Skin of body (tissue), 2 donors: ENCODE data around the gene GTF3C6. TPM values are rescaled to one million over a fixed set of nuclear protein-coding genes. Genes with fewer than 3 reads are reported as not detected.
A peak's percentile ranks its signal among the peaks of the same experiment; 100 is the strongest.
"Not testable (repeated sequence)": the region's sequence is repeated elsewhere in the genome, so short reads cannot be mapped to it uniquely, and the experiment has no call there.

Source experiments
- DNase-seq: peaks from one replicate; lab custom pipeline; 2025; lab: John Stamatoyannopoulos, UW
- total RNA-seq: library from RNA; depleted of rRNA; stranded (reverse); fragments of >200 nt; gene quantifications from one replicate; pipeline ENCODE4 v1.2.3, GENCODE V29; 2014

The GTF3C6 gene
- total RNA-seq, 1 donor from 2014 or later, result 25.5 TPM

DNA sequence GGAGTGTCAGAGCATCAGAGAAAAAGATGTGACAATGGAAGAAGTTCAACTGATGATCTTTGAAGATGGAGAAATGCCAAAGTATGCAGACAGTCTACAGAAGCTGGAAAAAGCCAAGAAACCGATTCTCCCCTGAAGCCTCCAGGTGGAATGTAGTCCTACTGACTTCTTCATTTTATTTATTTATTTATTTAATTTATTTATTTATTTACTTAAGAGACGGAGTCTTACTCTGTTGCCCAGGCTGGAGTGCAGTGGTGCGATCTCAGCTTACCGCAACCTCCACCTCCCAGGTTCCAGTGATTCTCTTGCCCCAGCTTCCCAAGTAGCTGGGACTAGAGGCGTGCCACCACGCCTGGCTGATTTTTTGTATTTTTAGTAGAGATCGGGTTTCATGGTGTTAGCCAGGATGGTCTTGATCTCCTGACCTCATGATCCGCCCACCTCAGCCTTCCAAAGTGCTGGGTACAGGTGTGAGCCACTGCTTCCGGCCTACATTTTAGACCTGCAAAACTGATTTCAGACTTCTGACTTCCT is 21.1 kb downstream of the GTF3C6 start:
- no peak for DNase-seq

DNA sequence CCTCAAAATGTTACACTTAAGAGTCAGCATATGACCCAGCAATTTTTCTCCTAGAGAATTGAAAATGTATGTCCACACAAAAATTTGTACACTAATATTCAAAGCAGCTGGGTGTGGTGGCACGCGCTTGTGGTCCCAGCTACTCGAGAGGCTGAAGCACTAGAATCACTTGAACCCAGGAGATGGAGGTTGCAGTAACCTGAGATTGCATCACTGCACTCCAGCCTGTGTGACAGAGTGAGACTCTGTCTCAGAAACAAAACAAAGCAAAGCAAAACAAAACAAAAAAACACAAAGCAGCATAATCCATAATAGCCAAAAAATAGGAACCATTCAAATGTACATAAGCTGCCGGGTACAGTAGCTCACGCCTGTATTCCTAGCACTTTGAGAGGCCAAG is 21.7 kb downstream of the GTF3C6 start:
- DNase-seq, result no peak

DNA sequence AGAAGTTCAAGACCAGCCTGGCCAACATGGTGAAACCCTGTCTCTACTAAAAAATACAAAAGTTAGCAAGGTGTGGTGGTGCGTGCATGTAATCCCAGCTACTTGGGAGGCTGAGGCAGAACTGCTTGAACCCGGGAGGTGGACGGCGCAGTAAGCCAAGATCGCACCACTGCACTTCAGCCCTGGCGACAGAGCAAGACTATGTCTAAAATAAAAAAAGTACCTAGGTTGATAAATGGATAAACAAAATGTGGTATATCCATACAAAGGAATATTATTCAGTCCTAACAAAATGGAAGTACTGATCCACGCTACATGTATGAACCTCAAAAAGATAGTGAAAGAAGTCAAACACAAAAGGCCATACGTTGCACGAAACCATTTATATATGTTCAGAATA is 22.1 kb downstream of the GTF3C6 start:
- DNase-seq, result no peak

DNA sequence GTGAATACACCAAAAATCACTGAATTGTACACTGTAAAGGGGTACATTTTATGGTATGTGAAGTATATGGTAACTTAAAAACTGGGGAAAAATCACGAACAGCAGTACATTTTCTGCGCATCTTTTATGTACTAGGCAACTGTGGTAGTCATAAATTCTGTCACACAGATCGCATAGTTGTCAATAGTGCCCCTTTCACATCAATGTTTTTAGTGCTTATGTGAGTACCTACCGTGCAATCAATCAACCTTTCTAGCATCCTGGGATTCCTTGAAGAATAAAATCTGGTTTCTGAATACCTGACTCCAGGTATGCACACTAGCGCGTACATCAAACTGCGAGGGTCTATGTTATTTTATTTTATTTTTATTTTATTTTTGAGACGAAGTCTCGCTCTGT is 22.7 kb downstream of the GTF3C6 start:
- no peak for DNase-seq

DNA sequence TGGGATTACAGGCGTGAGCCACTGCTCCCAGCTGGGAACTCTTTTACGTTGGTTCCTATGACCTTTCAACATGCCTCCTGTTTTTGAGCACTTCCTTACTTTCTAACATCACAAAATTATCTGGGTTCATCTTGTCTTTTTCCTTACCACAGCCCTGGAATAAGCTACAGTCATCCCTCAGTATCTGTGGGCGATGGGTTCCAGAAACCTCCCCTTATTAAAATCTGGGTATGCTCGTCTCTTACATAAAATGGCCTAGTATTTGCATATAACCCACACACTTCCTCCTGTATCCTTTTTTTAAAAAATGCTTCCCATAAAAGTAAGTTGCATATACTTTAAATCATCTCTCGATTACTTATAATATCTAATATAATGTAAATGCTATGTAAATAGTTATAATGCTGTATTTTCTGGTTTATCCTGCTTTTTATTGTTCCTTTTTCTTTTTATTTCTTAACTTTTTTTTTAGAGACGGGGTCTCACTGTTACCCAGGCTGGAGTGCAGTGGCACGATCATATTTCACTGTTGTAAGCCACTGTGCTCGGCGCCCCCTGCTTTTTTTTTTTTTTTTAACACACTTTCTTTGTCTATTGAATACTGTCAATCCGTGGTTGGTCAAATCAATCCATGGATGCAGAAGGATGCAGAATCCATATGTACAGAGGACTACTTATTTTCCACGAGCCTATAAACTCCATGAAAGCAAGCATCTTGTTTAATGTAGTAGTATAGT is 32.5 kb downstream of the GTF3C6 start:
- DNase-seq, result no peak

DNA sequence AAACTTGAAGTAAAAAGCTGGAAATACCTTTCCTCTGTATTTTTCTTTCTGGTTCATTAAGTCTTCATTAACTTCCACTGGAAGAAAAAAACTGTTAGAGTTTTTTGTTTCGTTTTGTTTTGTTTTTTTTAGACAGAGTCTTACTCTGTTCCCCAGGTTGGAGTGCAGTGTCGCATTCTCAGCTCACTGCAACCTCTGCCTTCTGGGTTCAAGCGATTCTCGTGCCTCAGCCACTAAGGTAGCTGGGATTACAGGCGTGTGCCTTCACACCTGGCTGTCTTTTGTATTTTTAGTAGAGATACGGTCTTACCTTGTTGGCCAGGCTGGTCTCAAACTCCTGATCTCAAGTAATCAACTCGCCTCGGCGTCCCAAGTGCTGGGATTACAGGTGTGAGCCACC is 38.2 kb downstream of the GTF3C6 start:
- DNase-seq, result no peak

DNA sequence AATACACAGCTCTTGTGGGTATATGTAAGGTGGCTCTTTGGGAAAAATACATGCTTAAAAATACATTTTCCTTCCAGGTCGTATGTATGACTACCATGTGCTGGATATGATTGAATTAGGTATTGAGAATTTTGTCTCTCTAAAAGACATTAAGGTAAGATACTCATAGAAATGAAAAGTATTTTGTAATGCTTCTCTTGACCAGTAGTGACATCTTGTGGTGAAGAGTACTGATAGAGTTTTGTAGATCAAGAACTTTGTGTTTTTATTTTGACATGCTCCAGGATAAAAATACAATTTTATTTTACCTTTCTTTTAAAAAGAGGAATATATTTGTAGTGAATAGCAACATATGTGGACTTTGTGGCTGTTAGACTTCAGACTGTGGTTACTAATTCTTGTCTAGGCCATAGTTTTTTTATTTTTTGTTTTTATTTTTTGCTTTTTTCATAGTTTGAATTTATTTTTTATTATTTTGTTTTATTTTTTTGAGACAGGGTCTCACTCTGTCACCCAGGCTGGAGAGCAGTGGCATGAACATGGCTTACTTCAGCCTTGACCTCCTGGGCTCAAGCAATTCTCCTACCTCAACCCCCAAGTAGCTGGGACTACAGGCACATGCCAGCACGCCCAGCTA is 41.2 kb downstream of the GTF3C6 start:
- DNase-seq, result peak; percentile 1

DNA sequence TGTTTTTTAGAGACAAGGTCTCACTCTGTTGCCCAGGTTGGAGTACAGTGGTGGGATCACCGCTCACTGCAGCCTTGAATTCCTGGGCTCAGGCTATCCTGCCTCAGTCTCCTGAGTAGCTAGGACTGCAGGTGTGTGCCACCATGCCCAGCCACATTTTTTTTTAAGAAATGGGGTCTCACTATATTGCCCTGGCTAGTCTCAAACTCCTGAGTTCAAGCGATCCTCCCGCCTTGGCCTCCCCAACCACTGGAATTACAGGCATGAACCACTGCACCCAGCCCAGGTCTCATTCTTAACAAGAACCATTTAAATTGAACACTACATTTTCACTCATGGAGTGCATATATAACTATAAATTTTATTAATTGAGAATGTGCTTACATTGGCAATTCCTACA is 43.8 kb downstream of the GTF3C6 start:
- DNase-seq, result no peak

DNA sequence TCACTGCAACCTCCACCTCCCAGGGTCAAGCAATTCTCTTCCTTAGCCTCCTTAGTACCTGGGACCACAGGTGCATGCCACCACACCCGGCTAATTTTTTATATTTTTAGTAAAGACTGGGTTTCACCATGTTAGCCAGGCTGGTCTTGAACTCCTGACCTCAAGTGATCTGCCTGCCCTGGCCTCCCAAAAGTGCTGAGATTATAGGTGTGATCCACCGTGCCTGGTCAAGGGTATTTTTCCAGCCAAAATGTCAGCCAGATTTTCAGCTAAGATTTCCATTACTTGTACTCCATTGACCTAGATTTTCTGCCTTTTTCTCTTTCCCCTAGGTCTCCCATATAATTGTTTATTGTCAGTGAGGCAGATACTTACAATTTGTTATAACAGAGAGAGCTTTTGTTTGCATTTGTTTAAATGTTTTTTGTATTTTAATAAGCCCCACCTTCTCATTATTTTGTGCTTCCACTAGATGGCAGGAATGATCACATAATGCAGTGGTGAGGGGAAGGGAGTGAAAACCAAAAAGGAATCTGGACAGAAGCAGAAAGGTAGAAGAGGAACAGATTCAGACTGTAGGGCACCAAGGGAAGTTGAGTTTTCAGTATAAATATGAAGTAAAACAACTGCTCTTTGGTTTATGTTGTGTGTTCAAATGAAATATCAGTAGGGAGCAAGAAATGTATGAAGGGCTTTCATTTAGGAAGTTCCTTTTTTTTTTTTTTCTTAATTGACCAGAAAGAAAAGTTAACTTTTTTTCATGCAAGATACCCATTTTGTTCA is 53.0 kb downstream of the GTF3C6 start:
- DNase-seq, result peak; percentile 47

DNA sequence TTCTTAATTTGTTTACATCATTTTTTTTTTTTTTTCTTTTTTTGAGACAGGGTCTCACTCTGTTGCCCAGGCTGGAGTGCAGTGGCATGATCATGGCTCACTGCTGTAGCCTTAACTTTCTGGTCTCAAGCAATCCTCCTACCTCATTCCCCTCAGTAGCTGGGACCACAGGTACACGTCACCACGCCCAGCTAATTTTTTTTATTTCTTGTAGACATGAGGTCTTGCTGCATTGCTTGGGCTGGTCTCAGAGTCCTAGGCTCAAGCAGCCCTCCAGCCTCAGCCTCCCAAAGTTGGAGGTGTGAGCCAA is 53.6 kb downstream of the GTF3C6 start:
- DNase-seq, result no peak

DNA sequence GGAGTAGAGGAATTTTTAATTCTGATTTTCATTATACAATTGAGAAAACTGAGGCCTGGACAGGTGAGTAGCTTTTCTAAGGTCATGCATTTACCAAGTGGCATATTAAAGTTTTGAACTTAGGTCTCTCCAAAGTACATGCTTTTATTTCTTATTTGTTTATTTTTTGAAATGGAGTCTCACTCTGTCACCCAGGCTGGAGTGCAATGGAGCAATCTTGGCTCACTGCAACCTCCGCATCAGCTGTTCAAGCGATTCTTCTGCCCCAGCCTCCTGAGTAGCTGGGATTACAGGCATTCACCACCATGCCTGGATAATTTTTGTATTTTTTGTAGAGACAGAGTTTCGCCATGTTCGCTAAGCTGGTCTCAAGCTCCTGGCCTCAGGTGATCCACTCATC is 54.0 kb downstream of the GTF3C6 start:
- not testable (repeated sequence) for DNase-seq

DNA sequence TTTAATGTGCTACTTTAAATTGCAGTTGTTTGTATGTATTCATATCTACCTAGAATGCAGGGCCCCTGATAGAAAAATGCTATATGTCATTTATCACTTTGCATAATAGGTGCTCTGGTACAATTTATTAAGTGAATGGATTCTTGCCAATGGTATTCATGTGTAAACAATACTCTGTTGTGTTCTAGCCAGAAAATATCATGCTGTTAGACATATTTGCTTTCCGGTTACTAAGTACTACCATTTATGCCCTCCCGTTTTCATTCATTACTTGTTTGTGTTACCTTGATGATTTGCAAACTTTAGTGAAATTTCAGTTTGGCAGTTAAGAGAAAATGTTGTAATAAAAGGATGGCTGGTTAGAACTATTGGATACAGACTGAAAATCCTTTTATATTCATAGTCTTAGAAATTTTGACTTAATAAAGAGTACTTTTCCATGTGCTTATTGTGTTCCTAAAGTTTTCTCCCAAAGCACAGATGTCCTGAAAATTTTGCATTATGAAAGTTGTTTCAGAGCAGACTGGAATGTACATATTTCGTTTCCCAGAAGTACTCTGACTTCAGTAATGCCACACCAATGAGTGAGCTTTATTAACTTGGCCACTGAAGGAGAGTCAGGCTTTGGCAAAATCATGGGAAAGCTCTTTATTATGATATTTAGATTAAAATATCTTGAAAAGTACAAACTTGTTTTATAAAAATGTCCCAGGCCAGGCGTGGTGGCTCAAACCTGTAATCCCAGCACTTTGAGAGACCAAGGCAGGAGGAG is 54.8 kb downstream of the GTF3C6 start:
- DNase-seq, result no peak

DNA sequence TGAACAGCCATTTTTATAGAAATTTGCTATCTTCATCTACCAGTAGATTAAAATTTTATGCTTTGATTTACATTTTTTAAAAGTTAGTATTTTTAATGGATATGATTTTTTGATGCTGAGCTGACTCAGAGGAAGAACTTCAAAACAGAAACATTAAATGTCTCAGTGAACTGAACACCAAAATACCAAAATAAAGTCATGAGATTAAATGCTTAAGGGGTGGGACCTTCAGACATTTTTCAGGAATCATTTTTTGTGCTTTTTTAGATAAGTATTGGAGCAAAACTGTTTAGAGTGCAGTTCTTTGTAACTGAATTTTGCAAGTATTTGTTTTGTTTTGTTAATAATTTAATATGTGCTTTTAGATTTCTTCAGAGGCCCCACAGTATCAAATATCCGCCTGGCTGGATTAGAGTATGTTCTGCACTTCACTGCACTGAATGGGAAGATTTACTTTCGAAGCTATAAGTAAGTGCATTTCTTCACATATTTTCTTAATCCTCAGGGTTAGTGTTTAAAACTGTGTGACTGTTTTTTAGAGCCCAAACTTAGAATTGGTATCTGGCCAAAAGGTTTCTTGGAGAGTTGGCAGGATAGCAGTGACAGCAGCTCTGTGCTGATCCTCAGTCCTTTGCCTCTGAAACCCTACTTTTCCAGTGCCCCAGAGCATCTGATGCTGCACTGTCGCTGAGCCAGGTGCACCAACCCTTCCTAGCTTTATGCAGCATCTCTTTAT is 57.1 kb downstream of the GTF3C6 start:
- DNase-seq, result no peak

DNA sequence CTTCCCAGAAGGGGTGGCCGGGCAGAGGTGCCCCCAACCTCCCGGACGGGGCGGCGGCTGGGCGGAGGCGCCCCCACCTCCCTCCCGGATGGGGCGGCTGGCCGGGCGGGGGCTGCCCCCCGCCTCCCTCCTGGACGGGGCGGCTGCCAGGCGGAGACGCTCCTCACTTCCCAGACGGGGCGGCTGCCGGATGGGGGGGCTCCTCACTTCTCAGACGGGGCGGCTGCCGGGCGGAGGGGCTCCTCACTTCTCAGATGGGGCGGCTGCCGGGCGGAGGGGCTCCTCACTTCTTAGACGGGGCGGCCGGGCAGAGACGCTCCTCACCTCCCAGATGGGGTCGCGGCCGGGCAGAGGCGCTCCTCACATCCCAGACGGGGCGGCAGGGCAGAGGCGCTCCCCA is 58.7 kb downstream of the GTF3C6 start:
- DNase-seq, result not testable (repeated sequence)

Other genes with a start within 250 kb of the GTF3C6 start
- gene CDK19, start 143.2 kb upstream of the GTF3C6 start, total RNA-seq, result 22.4 TPM
- gene AMD1, start 83.9 kb upstream of the GTF3C6 start, total RNA-seq, result 79.7 TPM
- 17.7 TPM for gene RPF2, start 23.3 kb downstream of the GTF3C6 start, total RNA-seq
- gene SLC16A10, start 128.8 kb downstream of the GTF3C6 start, total RNA-seq, result 8.6 TPM